Astrocyte (in vitro differentiated cells and primary cell): ENCODE results near the gene CCSER2. TPM values are rescaled to one million over a fixed set of nuclear protein-coding genes. Genes with fewer than 3 reads are reported as not detected.
A peak's percentile ranks its signal among the peaks of the same experiment; 100 is the strongest.

Source experiments
- DNase-seq: peaks from one replicate; pipeline ENCODE4 v3.0.0-alpha.2; 2010; ENCODE audit warnings: low read depth
- FAIRE-seq: peaks from 2 replicates; lab custom pipeline; 2011; peaks lifted over from hg19 to GRCh38; lab: Jason Lieb, UNC
- H2AFZ ChIP-seq: 2 replicates; pipeline ENCODE4 v1.6.0; 2012; ENCODE audit warnings: low read depth, low read length, inconsistent platforms
- H3K27ac ChIP-seq: 2 replicates; pipeline ENCODE4 v1.5.1; 2011; ENCODE audit warnings: low read depth, low read length, inconsistent platforms
- H3K27me3 ChIP-seq: 2 replicates; pipeline ENCODE4 v1.6.0; 2011; ENCODE audit warnings: low read length, inconsistent platforms; ENCODE audit not compliant: insufficient read depth
- H3K36me3 ChIP-seq: 2 replicates; pipeline ENCODE4 v1.5.1; 2011; ENCODE audit warnings: low read length, inconsistent platforms; ENCODE audit not compliant: insufficient read depth
- H3K4me1 ChIP-seq: 2 replicates; pipeline ENCODE4 v1.5.1; 2011; ENCODE audit warnings: low read length, inconsistent platforms; ENCODE audit not compliant: insufficient read depth
- H3K4me2 ChIP-seq: 2 replicates; pipeline ENCODE4 v1.6.0; 2012; ENCODE audit warnings: low read length, inconsistent platforms
- H3K4me3 ChIP-seq: 2 replicates; pipeline ENCODE4 v1.5.1; 2011; ENCODE audit warnings: low read depth, mild to moderate bottlenecking, low read length, inconsistent platforms; ENCODE audit not compliant: insufficient read depth
- H3K79me2 ChIP-seq: 2 replicates; pipeline ENCODE4 v1.6.0; 2012; ENCODE audit warnings: mild to moderate bottlenecking, low read length, inconsistent platforms; ENCODE audit not compliant: insufficient read depth
- H3K9ac ChIP-seq: 2 replicates; pipeline ENCODE4 v1.6.0; 2012; ENCODE audit warnings: mild to moderate bottlenecking, low read length, inconsistent platforms
- H3K9me3 ChIP-seq: 2 replicates; pipeline ENCODE4 v1.5.1; 2012; ENCODE audit warnings: low read depth, mild to moderate bottlenecking, low read length, inconsistent platforms; ENCODE audit not compliant: insufficient read depth
- H4K20me1 ChIP-seq: 2 replicates; pipeline ENCODE4 v1.6.0; 2012; ENCODE audit warnings: low read length, inconsistent platforms; ENCODE audit not compliant: insufficient read depth
- H3K27ac Mint-ChIP-seq: one replicate; pipeline ENCODE4 v1.8.0; 2021; ENCODE audit warnings: mild to moderate bottlenecking, mixed read lengths; ENCODE audit not compliant: unreplicated experiment
- H3K27me3 Mint-ChIP-seq: one replicate; pipeline ENCODE4 v1.8.0; 2021; ENCODE audit warnings: low read depth, mixed read lengths; ENCODE audit not compliant: unreplicated experiment
- H3K36me3 Mint-ChIP-seq: one replicate; pipeline ENCODE4 v1.8.0; 2021; ENCODE audit warnings: low read depth, mixed read lengths; ENCODE audit not compliant: unreplicated experiment
- H3K4me1 Mint-ChIP-seq: one replicate; pipeline ENCODE4 v1.8.0; 2021; ENCODE audit warnings: low read depth, mixed read lengths; ENCODE audit not compliant: unreplicated experiment
- H3K4me3 Mint-ChIP-seq: one replicate; pipeline ENCODE4 v1.8.0; 2021; ENCODE audit warnings: mild to moderate bottlenecking, moderate library complexity, mixed read lengths; ENCODE audit not compliant: unreplicated experiment
- H3K9me3 Mint-ChIP-seq: one replicate; pipeline ENCODE4 v1.8.0; 2021; ENCODE audit warnings: mild to moderate bottlenecking, mixed read lengths; ENCODE audit not compliant: unreplicated experiment
- EZH2 ChIP-seq: IDR thresholded peaks from 2 replicates; pipeline ENCODE4 v1.6.1; 2012; ENCODE audit warnings: mild to moderate bottlenecking, low read length, inconsistent platforms; ENCODE audit not compliant: insufficient read depth
- total RNA-seq: library from RNA; stranded (reverse); gene quantifications from 2 replicates; pipeline ENCODE4 v1.2.1, GENCODE V29; 2021
- TF ChIP-seq, protein P1 (sequence below): IDR thresholded peaks from 2 replicates; pipeline ENCODE4 v1.5.1; 2011; ENCODE audit warnings: low read depth, mild to moderate bottlenecking, inconsistent platforms, low read length, moderate library complexity; ENCODE audit not compliant: insufficient read depth

CCSER2 gene
- total RNA-seq, 1 donor from 2014 or later: 100 TPM

GRCh38 chr10:84329196-84329611 is 815 bp downstream of the CCSER2 start:
- Histone ChIP-seq H3K4me2 (peak overlapping the region; percentile 88), H3K27ac (peak overlapping the region; percentile 76), H3K36me3 (no peaks in the 10 kb centered on the region), H3K4me1 (peaks cover 5% of the 10 kb centered on the region), H3K9ac (peak overlapping the region; percentile 88), H3K9me3 (no peaks in the 10 kb centered on the region), H2AFZ (peak overlapping the region; percentile 14), H3K4me3 (peak overlapping the region; percentile 65), H3K27me3 (no peaks in the 10 kb centered on the region), H3K79me2 (peaks cover 52% of the 10 kb centered on the region), H4K20me1 (peaks cover 34% of the 10 kb centered on the region)
- Mint-ChIP-seq H3K4me3 (peak overlapping the region; percentile 98), H3K36me3 (peaks cover 2% of the 10 kb centered on the region), H3K9me3 (peaks cover 1% of the 10 kb centered on the region), H3K4me1 (peaks cover 26% of the 10 kb centered on the region), H3K27me3 (no peaks in the 10 kb centered on the region), H3K27ac (peak overlapping the region; percentile 98)
- DNase-seq (peak; percentile 49), FAIRE-seq (no peak)
- no peak for TF ChIP-seq EZH2
- TF ChIP-seq, protein P1, sequence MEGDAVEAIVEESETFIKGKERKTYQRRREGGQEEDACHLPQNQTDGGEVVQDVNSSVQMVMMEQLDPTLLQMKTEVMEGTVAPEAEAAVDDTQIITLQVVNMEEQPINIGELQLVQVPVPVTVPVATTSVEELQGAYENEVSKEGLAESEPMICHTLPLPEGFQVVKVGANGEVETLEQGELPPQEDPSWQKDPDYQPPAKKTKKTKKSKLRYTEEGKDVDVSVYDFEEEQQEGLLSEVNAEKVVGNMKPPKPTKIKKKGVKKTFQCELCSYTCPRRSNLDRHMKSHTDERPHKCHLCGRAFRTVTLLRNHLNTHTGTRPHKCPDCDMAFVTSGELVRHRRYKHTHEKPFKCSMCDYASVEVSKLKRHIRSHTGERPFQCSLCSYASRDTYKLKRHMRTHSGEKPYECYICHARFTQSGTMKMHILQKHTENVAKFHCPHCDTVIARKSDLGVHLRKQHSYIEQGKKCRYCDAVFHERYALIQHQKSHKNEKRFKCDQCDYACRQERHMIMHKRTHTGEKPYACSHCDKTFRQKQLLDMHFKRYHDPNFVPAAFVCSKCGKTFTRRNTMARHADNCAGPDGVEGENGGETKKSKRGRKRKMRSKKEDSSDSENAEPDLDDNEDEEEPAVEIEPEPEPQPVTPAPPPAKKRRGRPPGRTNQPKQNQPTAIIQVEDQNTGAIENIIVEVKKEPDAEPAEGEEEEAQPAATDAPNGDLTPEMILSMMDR: no peak

DNA sequence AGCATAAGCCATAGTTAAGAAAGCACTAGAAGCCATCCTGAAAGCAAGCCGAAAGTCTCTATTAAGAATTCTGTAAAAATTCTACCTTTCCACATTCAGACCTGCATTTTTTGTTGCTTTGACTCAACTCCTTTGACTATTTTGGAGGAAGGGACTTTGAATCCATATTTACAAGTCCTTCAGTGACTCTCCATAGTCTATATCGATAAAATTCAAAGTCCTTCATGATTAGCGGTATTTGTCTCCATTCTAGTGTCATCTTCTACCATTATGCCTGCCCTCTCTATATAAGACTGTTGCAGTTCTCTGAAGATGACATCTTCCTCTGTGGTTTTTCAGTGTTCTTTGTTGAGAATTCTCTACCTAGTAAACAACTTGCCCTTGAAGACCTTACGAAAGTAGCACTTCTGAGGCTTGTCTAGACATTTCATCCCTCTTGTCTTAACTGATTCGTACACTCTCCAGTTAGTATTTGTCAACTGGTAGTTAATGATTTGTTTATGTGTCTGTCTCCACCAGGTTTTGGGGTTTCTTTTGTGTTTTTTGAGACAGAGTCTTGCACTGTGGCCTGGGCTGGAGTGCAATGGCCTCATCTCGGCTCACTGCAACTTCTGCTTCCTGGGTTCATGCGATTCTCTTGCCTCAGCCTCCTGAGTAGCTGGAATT is 1.7 kb downstream of the CCSER2 start:
- TF ChIP-seq, protein P1: no peak
- TF ChIP-seq EZH2: no peak
- no peak for DNase-seq
- Mint-ChIP-seq H3K36me3 (peaks cover 2% of the 10 kb centered on the region), H3K27ac (peak overlapping the region; percentile 98), H3K27me3 (no peaks in the 10 kb centered on the region), H3K9me3 (peaks cover 4% of the 10 kb centered on the region), H3K4me1 (peaks cover 34% of the 10 kb centered on the region), H3K4me3 (peak overlapping the region; percentile 98)
- Histone ChIP-seq H3K79me2 (peaks cover 61% of the 10 kb centered on the region), H3K4me3 (peak overlapping the region; percentile 65), H3K27me3 (no peaks in the 10 kb centered on the region), H3K9me3 (no peaks in the 10 kb centered on the region), H4K20me1 (peaks cover 43% of the 10 kb centered on the region), H2AFZ (no peak overlapping the region), H3K27ac (no peak overlapping the region), H3K4me1 (peaks cover 5% of the 10 kb centered on the region), H3K9ac (peak overlapping the region; percentile 88), H3K4me2 (peak overlapping the region; percentile 88), H3K36me3 (no peaks in the 10 kb centered on the region)
- FAIRE-seq: no peak

DNA sequence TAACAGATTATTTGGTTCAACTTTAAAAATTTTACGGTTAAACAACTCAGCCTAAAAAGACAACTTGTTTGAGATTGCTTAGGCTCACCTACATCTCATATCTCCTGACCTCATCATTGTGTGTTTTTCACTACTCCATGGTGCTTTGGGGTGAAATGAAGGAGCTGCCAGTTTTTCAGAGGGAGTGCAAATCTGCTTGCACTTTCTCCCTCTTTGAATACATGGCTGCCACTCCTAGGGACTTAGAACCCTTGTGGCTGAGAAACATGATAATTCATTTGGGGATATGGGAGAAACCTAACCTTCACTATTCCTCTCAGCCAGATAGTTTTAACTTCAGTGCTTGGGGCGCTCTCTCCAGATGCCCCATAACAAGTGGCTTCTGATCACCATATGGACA is 2.7 kb downstream of the CCSER2 start:
- peaks cover 2% of the 10 kb centered on the region for H3K36me3 Mint-ChIP-seq
- peak overlapping the region; percentile 98 for H3K4me3 Mint-ChIP-seq
- Histone ChIP-seq H4K20me1 (peaks cover 53% of the 10 kb centered on the region), H2AFZ (no peak overlapping the region), H3K4me2 (peak overlapping the region; percentile 3), H3K4me1 (peaks cover 5% of the 10 kb centered on the region), H3K9ac (no peak overlapping the region), H3K9me3 (no peaks in the 10 kb centered on the region), H3K79me2 (peaks cover 71% of the 10 kb centered on the region), H3K36me3 (no peaks in the 10 kb centered on the region), H3K27ac (no peak overlapping the region), H3K4me3 (no peak overlapping the region), H3K27me3 (no peaks in the 10 kb centered on the region)
- H3K27me3 Mint-ChIP-seq: no peaks in the 10 kb centered on the region
- peaks cover 34% of the 10 kb centered on the region for H3K4me1 Mint-ChIP-seq
- DNase-seq (no peak), FAIRE-seq (no peak)
- TF ChIP-seq EZH2: no peak
- TF ChIP-seq, protein P1: no peak
- peaks cover 4% of the 10 kb centered on the region for H3K9me3 Mint-ChIP-seq
- H3K27ac Mint-ChIP-seq: peak overlapping the region; percentile 5
